ENCODE measurements around the gene OR5B17. TPM values are rescaled to one million over a fixed set of nuclear protein-coding genes. Genes with fewer than 3 reads are reported as not detected.
"Not testable (repeated sequence)": the region's sequence is repeated elsewhere in the genome, so short reads cannot be mapped to it uniquely, and the experiment has no call there.

OR5B17 gene
- not detected for total RNA-seq

DNA sequence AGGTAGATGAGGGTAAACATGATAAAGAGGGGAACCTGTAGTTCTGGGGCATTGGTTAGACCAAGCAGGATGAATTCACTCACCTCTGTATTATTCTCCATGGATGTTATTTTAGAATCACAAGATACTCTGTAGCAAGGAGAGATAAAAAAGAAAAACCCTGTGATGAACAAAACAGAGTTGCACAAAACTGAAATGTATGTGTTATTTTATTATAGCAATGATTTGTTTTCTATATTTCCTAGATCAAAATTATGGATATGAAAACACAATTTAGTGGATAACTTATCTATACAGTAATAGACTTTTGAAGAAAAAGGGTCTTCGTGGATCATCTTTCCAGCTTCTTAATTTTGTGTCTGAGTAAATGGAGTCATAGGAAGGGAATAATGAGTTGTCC is at the start of gene OR5B17:
Gene OR5B17 (minus strand): TSS at position 101 of the 400 bp plus-strand sequence. CDS start 0 bp downstream, at position 101.
- Histone ChIP-seq H3K4me3 (no peak within 1 kb of the TSS), H3K27me3 (no peaks in the 10 kb centered on the region), H3K4me1 (no peaks in the 10 kb centered on the region), H3K36me3 (no peaks in the 10 kb centered on the region), H3K9ac (ENCODE audit: low read depth in 2 of 2, low read length in 2 of 2) (no peak within 1 kb of the TSS), H3K9me3 (no peaks in the 10 kb centered on the region), H3K27ac (no peak within 1 kb of the TSS)
- intact Hi-C loops (cut with DNase I) = no loop called here
- no peak for DNase-seq
- TF ChIP-seq, protein P1, sequence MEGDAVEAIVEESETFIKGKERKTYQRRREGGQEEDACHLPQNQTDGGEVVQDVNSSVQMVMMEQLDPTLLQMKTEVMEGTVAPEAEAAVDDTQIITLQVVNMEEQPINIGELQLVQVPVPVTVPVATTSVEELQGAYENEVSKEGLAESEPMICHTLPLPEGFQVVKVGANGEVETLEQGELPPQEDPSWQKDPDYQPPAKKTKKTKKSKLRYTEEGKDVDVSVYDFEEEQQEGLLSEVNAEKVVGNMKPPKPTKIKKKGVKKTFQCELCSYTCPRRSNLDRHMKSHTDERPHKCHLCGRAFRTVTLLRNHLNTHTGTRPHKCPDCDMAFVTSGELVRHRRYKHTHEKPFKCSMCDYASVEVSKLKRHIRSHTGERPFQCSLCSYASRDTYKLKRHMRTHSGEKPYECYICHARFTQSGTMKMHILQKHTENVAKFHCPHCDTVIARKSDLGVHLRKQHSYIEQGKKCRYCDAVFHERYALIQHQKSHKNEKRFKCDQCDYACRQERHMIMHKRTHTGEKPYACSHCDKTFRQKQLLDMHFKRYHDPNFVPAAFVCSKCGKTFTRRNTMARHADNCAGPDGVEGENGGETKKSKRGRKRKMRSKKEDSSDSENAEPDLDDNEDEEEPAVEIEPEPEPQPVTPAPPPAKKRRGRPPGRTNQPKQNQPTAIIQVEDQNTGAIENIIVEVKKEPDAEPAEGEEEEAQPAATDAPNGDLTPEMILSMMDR (IDR thresholded peaks at IDR 0.05) = no peak

GRCh38 chr11:58406774-58407173 is 47.9 kb upstream of the OR5B17 start, which contains the start of gene OR5B3:
Gene OR5B3, minus strand, starts transcription at chr11:58406874. Its CDS starts 3,465 bp downstream, at chr11:58403409.
- H3K9ac ChIP-seq (ENCODE audit: low read depth in 2 of 2, low read length in 2 of 2) = no peak within 1 kb of the TSS
- no peak within 1 kb of the TSS for H3K4me3 ChIP-seq
- TF ChIP-seq, protein P1 (IDR thresholded peaks at IDR 0.05) = no peak
- no peaks in the 10 kb centered on the region for H3K36me3 ChIP-seq
- H3K4me1 ChIP-seq = no peaks in the 10 kb centered on the region
- intact Hi-C loops (cut with DNase I) = no loop called here
- no peak within 1 kb of the TSS for H3K27ac ChIP-seq
- DNase-seq = no peak
- H3K27me3 ChIP-seq = no peaks in the 10 kb centered on the region
- no peaks in the 10 kb centered on the region for H3K9me3 ChIP-seq

- H3K36me3 ChIP-seq; intact Hi-C loops (cut with DNase I); H3K9ac ChIP-seq (ENCODE audit: low read depth in 2 of 2, low read length in 2 of 2); DNase-seq; H3K27ac ChIP-seq; H3K4me1 ChIP-seq; H3K9me3 ChIP-seq; H3K27me3 ChIP-seq; H3K4me3 ChIP-seq: not testable (repeated sequence)
Observed at GRCh38 chr11:58399622-58400021, 40.8 kb upstream of the OR5B17 start.

- intact Hi-C loops (cut with DNase I) = no loop called here
- no peaks in the 10 kb centered on the region for H3K9me3 ChIP-seq
- no peak for DNase-seq
- TF ChIP-seq, protein P1 (IDR thresholded peaks at IDR 0.05) = no peak
- no peak overlapping the region for H3K27ac ChIP-seq
- H3K27me3 ChIP-seq = no peaks in the 10 kb centered on the region
- H3K36me3 ChIP-seq = no peaks in the 10 kb centered on the region
- no peak overlapping the region for H3K9ac ChIP-seq (ENCODE audit: low read depth in 2 of 2, low read length in 2 of 2)
- H3K4me1 ChIP-seq = no peaks in the 10 kb centered on the region
- H3K4me3 ChIP-seq = no peak overlapping the region
Observed at GRCh38 chr11:58395581-58395980, 36.7 kb upstream of the OR5B17 start.

- Histone ChIP-seq H3K4me3 (no peak overlapping the region), H3K9ac (ENCODE audit: low read depth in 2 of 2, low read length in 2 of 2) (no peak overlapping the region), H3K36me3 (no peaks in the 10 kb centered on the region), H3K9me3 (no peaks in the 10 kb centered on the region), H3K4me1 (no peaks in the 10 kb centered on the region), H3K27me3 (no peaks in the 10 kb centered on the region), H3K27ac (no peak overlapping the region)
- intact Hi-C loops (cut with DNase I) = no loop called here
- no peak for DNase-seq
- TF ChIP-seq, protein P1 (IDR thresholded peaks at IDR 0.05) = no peak
Observed at GRCh38 chr11:58394195-58394594, 35.3 kb upstream of the OR5B17 start.

GRCh38 chr11:58392746-58393145 is 33.9 kb upstream of the OR5B17 start:
- Histone ChIP-seq H3K27me3 (no peaks in the 10 kb centered on the region), H3K4me3 (no peak overlapping the region), H3K4me1 (no peaks in the 10 kb centered on the region), H3K27ac (no peak overlapping the region), H3K9ac (ENCODE audit: low read depth in 2 of 2, low read length in 2 of 2) (no peak overlapping the region), H3K9me3 (no peaks in the 10 kb centered on the region), H3K36me3 (no peaks in the 10 kb centered on the region)
- TF ChIP-seq, protein P1 (IDR thresholded peaks at IDR 0.05) = no peak
- intact Hi-C loops (cut with DNase I) = no loop called here
- no peak for DNase-seq
